ENCODE measurements around the gene PHF21B. TPM values are rescaled to one million over a fixed set of nuclear protein-coding genes. Genes with fewer than 3 reads are reported as not detected.
"Not testable (repeated sequence)": the region's sequence is repeated elsewhere in the genome, so short reads cannot be mapped to it uniquely, and the experiment has no call there.

The PHF21B gene
- total RNA-seq, 1 donor, result not detected

- no peaks in the 10 kb centered on the region for H3K79me2 ChIP-seq (ENCODE audit: insufficient read depth, low read length)
- TF ChIP-seq CTCF (IDR thresholded peaks at IDR 0.05; ENCODE audit: extremely low read depth, low read depth, low read length), result no peak
- H3K4me2 ChIP-seq (ENCODE audit: insufficient read depth, low read length), result no peak overlapping the region
- DNase-seq (ENCODE audit: insufficient read length, low spot score, missing footprints), result no peak
- H3K9me3 ChIP-seq (ENCODE audit: low read depth, low read length), result no peaks in the 10 kb centered on the region
- H3K4me1 ChIP-seq (ENCODE audit: insufficient read depth, low read length), result peaks cover 6% of the 10 kb centered on the region
- H4K20me1 ChIP-seq (ENCODE audit: insufficient read depth, low read length), result no peaks in the 10 kb centered on the region
- peaks cover 63% of the 10 kb centered on the region for H3K27me3 ChIP-seq (ENCODE audit: insufficient read depth, low read length)
- no peak overlapping the region for H3K4me3 ChIP-seq (ENCODE audit: insufficient read depth, low read length)
- H3K36me3 ChIP-seq (ENCODE audit: insufficient read depth, low read length), result no peaks in the 10 kb centered on the region
- H2AFZ ChIP-seq (ENCODE audit: low read length), result no peak overlapping the region
- H3K27ac ChIP-seq (ENCODE audit: low read depth, low read length), result no peak overlapping the region
Observed at GRCh38 chr22:45053571-45053970, 43.8 kb upstream of the PHF21B start.

GRCh38 chr22:45053094-45053493 lies 43.3 kb upstream of the PHF21B start:
- H3K9me3 ChIP-seq (ENCODE audit: low read depth, low read length), result no peaks in the 10 kb centered on the region
- no peaks in the 10 kb centered on the region for H3K79me2 ChIP-seq (ENCODE audit: insufficient read depth, low read length)
- H3K4me3 ChIP-seq (ENCODE audit: insufficient read depth, low read length), result no peak overlapping the region
- no peak overlapping the region for H2AFZ ChIP-seq (ENCODE audit: low read length)
- DNase-seq (ENCODE audit: insufficient read length, low spot score, missing footprints), result no peak
- no peak overlapping the region for H3K27ac ChIP-seq (ENCODE audit: low read depth, low read length)
- H3K36me3 ChIP-seq (ENCODE audit: insufficient read depth, low read length), result no peaks in the 10 kb centered on the region
- no peaks in the 10 kb centered on the region for H4K20me1 ChIP-seq (ENCODE audit: insufficient read depth, low read length)
- H3K27me3 ChIP-seq (ENCODE audit: insufficient read depth, low read length), result peaks cover 67% of the 10 kb centered on the region
- no peak overlapping the region for H3K4me2 ChIP-seq (ENCODE audit: insufficient read depth, low read length)
- no peak for TF ChIP-seq CTCF (IDR thresholded peaks at IDR 0.05; ENCODE audit: extremely low read depth, low read depth, low read length)
- peaks cover 1% of the 10 kb centered on the region for H3K4me1 ChIP-seq (ENCODE audit: insufficient read depth, low read length)

- peaks cover 70% of the 10 kb centered on the region for H3K27me3 ChIP-seq (ENCODE audit: insufficient read depth, low read length)
- not testable (repeated sequence) for H3K79me2 ChIP-seq (ENCODE audit: insufficient read depth, low read length); H2AFZ ChIP-seq (ENCODE audit: low read length); H3K36me3 ChIP-seq (ENCODE audit: insufficient read depth, low read length); H3K4me2 ChIP-seq (ENCODE audit: insufficient read depth, low read length); H3K4me1 ChIP-seq (ENCODE audit: insufficient read depth, low read length); H3K9me3 ChIP-seq (ENCODE audit: low read depth, low read length); H3K4me3 ChIP-seq (ENCODE audit: insufficient read depth, low read length); DNase-seq (ENCODE audit: insufficient read length, low spot score, missing footprints); H3K27ac ChIP-seq (ENCODE audit: low read depth, low read length); H4K20me1 ChIP-seq (ENCODE audit: insufficient read depth, low read length)
Observed at GRCh38 chr22:45052665-45053064, 42.9 kb upstream of the PHF21B start.

- no peaks in the 10 kb centered on the region for H3K9me3 ChIP-seq (ENCODE audit: low read depth, low read length)
- H3K4me1 ChIP-seq (ENCODE audit: insufficient read depth, low read length), result no peaks in the 10 kb centered on the region
- peaks cover 70% of the 10 kb centered on the region for H3K27me3 ChIP-seq (ENCODE audit: insufficient read depth, low read length)
- TF ChIP-seq CTCF (IDR thresholded peaks at IDR 0.05; ENCODE audit: extremely low read depth, low read depth, low read length), result no peak
- H3K36me3 ChIP-seq (ENCODE audit: insufficient read depth, low read length), result no peaks in the 10 kb centered on the region
- no peaks in the 10 kb centered on the region for H3K79me2 ChIP-seq (ENCODE audit: insufficient read depth, low read length)
- DNase-seq (ENCODE audit: insufficient read length, low spot score, missing footprints), result no peak
- H2AFZ ChIP-seq (ENCODE audit: low read length), result no peak overlapping the region
- no peak overlapping the region for H3K4me3 ChIP-seq (ENCODE audit: insufficient read depth, low read length)
- H3K4me2 ChIP-seq (ENCODE audit: insufficient read depth, low read length), result no peak overlapping the region
- H3K27ac ChIP-seq (ENCODE audit: low read depth, low read length), result no peak overlapping the region
- H4K20me1 ChIP-seq (ENCODE audit: insufficient read depth, low read length), result no peaks in the 10 kb centered on the region
Observed at GRCh38 chr22:45051946-45052345, 42.1 kb upstream of the PHF21B start.
